AML-193 (cell line): Measurements from ENCODE around the gene REXO1.
A peak's percentile ranks its signal among the peaks of the same experiment; 100 is the strongest.
"Not testable (repeated sequence)": the region's sequence is repeated elsewhere in the genome, so short reads cannot be mapped to it uniquely, and the experiment has no call there.

Experiments used
- DNase-seq, 2 experiments: peaks; one replicate each; lab custom pipeline; 2025; lab: John Stamatoyannopoulos, UW

REXO1 gene

GRCh38 chr19:1848399-1849131 lies at the start of gene REXO1:
TSS of gene REXO1 (minus strand) at chr19:1848483. CDS start at chr19:1848358, 125 bp downstream.
- peak; percentile 88 to 89 for DNase-seq

GRCh38 chr19:1896508-1896907 lies 48.2 kb upstream of the REXO1 start:
- DNase-seq = no peak

- no peak for DNase-seq
These were observed 45.5 kb upstream of the REXO1 start for GRCh38 chr19:1893791-1894190.

GRCh38 chr19:1889907-1890306 lies 41.6 kb upstream of the REXO1 start:
- DNase-seq = no peak

- no peak for DNase-seq
These were observed 40.1 kb upstream of the REXO1 start for GRCh38 chr19:1888385-1888784.

- DNase-seq = not testable (repeated sequence)
These were observed 38.1 kb upstream of the REXO1 start for GRCh38 chr19:1886360-1886759.

GRCh38 chr19:1885398-1886119 lies 37.3 kb upstream of the REXO1 start, which contains the start of gene ABHD17A:
TSS of gene ABHD17A (minus strand) at chr19:1885496. CDS start at chr19:1881566, 3,930 bp downstream.
- DNase-seq = peak; percentile 83 to 86

- DNase-seq = no peak
These were observed 36.5 kb upstream of the REXO1 start for GRCh38 chr19:1884719-1885334.

- DNase-seq = no peak
These were observed 36.0 kb upstream of the REXO1 start for GRCh38 chr19:1884291-1884718.

- peak; percentile 13 to 32 for DNase-seq
These were observed 35.5 kb upstream of the REXO1 start for GRCh38 chr19:1883784-1884183.

- DNase-seq = no peak
These were observed 34.8 kb upstream of the REXO1 start for GRCh38 chr19:1882786-1883692.

- DNase-seq = peak; percentile 15 to 18
These were observed 34.0 kb upstream of the REXO1 start for GRCh38 chr19:1882089-1882785.

GRCh38 chr19:1881393-1882088 lies 33.3 kb upstream of the REXO1 start:
- not testable (repeated sequence) for DNase-seq

- DNase-seq = no peak
These were observed 32.5 kb upstream of the REXO1 start for GRCh38 chr19:1880611-1881392.

GRCh38 chr19:1879982-1880381 lies 31.7 kb upstream of the REXO1 start:
- not testable (repeated sequence) for DNase-seq

- not testable (repeated sequence) for DNase-seq
These were observed 30.3 kb upstream of the REXO1 start for GRCh38 chr19:1878583-1878982.

GRCh38 chr19:1877280-1877660 lies 29.0 kb upstream of the REXO1 start:
- DNase-seq = not testable (repeated sequence)

GRCh38 chr19:1876496-1877279 lies 28.4 kb upstream of the REXO1 start:
- DNase-seq = not testable (repeated sequence)
